ENCODE measurements around the gene HMGCS2.
"Not testable (repeated sequence)": the region's sequence is repeated elsewhere in the genome, so short reads cannot be mapped to it uniquely, and the experiment has no call there.

HMGCS2 gene

DNA sequence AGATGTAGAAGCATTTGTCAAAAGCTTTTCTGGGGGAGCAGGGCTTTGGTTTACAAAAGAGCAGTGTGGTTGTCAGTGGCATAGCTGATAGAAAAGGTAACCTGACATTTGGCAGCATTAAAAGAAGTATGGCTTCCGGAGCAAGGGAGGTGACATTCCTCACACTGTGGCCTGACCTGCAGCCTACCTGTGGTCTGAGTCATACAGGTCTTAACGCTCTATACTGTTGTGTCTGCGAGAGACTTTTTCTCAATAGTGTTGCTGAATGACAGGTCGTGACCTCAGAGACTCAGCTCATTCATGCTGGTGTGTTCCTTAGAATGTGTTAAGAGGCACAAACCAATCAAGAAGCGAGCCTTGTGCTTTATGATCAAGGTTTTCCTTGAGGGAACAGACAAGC lies 37.6 kb downstream of the HMGCS2 start:
- no peak for DNase-seq (ENCODE audit: low read depth)

DNA sequence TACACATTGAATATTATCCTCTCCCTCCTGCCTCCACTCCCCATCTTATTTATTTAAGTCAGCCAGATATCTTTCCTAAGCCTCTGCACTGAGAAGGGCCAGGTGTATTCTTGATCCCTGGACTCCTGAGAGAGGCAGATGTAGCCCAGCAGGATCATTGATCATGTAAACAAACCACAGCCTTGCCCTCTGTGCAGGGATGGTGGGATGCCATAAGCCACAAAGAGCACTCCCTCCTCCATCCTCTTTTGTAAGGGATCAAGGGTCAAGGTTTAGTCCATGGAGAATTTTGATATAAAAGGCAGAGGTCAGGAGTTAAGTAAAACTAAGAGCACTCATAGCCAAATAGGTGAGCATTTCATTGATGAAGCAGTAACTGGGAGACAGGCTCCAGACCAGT lies 39.7 kb downstream of the HMGCS2 start:
- no peak for DNase-seq (ENCODE audit: low read depth)

DNA sequence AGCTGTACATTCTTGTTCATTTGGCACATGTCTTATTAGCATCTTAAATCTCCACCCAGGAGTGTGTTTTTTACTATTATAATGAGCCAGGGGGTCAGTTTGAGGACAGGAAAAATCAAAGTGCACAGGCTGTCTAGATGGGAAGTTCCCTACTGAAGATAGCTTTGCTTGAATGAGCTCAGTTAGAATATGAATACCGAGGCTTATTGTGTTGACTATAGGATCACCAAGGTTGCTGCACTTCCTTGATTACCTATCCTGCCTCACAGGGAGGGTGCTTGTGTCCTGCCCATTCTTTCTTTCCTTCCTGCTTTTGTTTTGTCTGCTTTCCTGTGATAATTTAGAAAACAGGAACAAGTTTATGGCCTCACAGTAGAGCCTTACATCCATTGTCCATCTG lies 40.7 kb downstream of the HMGCS2 start:
- no peak for DNase-seq (ENCODE audit: low read depth)

DNA sequence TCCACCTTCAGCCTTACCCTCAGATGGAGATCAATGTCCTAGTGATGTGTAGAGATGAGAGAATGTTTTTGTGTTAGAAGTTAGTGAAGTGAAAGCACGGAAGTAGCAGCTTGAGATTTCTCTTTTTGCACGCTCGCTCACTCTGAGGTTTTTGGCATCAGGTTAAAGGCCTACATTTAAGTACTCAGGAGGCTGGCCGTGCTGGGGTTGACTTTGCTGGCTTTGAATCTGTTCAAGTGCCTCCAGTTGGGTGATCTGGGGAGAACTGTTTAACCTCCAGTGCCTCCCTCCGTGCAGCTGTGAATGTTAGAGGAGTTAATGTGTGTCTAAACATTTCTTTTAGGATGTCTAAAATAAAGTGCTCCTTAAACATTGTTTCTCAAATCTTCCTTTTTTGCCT lies 43.1 kb downstream of the HMGCS2 start:
- no peak for DNase-seq (ENCODE audit: low read depth)

DNA sequence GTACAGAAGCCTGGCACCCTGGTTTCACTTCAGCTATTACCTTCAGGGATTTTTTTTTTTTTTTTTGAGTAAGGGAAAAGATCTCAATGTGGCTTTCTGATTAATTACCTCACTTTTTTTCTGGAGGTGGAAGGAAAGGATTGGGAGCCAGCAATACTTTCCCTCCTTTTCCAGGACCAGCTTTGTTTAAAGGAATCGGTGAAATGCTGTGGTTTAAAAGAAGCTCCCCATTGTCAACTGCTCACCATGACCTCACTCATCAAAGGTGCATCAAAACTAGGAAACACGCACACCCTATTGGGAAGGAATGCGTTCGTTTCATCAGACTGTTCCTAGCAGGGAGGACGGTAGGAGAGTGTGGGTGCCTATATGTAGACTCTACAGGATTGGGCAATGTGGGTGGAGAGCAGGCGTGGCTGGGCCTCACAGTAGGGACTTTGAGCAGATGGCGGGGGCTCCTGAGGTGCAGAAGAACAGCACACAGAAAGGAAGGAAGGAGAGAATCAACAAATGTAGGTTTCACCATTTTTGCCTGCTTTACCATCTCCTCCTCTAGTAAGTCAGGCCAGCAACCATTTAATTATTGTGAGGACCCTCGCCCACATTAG lies 44.0 kb downstream of the HMGCS2 start:
- no peak for DNase-seq (ENCODE audit: low read depth)

DNA sequence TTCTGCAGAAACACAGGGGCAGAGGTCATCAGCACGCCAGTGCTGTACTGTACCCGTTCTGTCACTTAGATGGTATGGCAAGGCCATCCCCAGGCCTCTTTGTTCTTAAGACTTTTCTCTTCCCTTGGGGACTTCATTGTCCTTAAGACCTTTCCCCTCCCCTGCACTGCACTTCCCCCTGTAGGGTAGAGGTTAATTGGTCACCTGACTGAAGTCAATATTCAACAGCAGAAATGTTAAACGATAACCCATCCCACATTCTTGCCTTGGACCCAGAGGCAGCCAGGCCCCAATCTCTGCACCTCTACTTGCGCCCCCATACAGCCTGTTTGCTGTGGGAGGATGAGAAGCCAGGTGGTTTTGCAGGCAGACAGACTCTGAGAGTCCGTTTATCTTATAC lies 46.8 kb downstream of the HMGCS2 start:
- DNase-seq (ENCODE audit: low read depth): no peak

DNA sequence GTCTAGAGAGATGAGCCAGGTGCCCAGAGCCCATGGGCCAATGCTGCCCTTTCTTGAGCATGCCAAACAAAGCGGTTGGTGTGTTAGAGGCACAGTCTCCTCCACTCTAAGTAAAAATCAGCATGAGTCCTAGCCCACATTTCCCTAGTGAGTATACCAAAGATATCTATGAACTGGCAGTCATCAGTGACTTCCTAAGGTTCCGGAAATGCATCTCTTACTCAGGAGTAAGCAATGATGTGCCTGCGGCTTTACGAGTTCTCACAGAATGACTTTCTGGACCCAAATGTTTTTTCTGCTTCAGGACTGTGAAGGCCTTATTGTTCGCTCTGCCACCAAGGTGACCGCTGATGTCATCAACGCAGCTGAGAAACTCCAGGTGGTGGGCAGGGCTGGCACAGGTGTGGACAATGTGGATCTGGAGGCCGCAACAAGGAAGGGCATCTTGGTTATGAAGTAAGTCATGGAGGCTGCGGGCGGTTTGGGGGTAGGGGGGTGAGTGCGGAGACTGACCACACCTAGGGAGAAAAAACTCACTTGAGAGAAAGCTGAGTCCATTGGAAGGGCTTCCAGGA lies 47.8 kb downstream of the HMGCS2 start:
- no peak for DNase-seq (ENCODE audit: low read depth)

DNA sequence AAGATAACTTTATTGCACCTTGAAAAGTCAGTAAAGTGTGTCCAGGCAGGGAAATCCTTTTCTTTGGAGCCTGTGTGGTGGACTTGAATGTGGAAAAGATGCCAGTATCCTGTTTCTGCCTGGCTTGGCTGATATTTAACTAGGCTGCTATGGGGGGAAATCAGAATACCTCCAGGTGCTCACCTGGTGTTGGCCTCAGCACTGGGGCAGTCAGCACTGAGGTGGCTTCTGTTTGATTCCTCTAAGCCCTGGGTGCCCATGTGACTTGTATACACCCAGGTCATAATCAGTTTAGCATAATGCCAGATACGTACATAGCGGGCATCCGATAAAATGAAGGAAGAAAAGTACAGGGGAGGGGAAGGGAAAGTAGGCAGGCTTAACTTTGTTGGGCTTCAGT lies 49.7 kb downstream of the HMGCS2 start:
- DNase-seq (ENCODE audit: low read depth): no peak

DNA sequence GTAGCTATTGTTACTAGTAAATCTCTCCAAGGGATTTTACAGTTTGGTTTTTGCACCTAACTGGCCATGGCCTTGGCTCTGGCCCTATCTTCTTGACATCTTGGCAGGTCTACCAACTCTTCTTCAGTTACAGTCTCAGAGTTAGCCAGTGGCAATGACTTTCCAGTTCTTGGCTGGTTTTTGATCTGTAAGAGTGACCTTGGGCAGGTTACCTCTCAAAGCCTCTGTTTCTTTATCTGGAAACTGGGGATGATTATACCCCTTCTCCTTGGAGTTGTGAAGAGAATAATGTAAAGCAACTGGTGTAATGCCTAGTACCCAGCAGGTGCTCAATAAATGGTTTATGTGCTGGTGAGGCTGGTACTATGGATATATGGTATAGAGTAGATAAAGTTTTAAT lies 50.3 kb downstream of the HMGCS2 start:
- DNase-seq (ENCODE audit: low read depth): no peak

DNA sequence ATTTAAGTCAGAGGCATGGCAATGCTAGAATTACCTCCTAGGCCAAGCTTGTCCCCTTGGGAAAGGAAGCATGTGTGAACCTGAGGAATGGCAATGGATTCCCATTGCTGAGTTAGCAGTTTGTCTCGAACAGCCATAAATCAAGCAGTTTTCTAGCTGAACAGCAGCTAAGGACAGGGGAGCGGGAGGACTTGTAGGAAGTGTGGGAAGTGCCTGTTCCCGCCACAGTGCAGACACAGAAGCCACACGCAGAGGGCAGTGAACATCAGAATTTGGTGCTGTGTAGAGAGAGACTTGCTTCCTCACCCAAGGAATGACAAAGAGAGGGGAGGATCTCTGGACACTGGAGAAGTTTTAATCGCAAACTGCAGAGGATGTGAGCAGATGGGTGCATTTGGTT lies 53.2 kb downstream of the HMGCS2 start:
- DNase-seq (ENCODE audit: low read depth): no peak

DNA sequence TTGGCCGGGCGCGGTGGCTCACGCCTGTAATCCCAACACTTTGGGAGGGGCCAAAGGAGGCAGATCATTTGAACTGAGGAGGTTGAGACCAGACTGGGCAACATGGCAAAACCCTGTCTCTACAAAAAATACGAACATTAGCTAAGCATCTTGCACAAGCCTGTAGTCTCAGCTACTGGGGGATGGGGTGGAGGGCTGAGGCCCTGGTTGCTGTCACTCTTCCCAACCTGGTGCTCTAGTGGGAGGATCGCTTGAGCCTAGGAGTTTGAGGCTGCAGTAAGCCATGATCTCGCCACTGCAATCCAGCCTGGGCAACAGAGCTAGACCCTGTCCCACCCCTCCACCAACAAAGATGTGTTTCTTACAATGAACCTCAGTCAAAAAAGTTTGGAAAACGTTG lies 54.1 kb downstream of the HMGCS2 start:
- DNase-seq (ENCODE audit: low read depth): no peak

DNA sequence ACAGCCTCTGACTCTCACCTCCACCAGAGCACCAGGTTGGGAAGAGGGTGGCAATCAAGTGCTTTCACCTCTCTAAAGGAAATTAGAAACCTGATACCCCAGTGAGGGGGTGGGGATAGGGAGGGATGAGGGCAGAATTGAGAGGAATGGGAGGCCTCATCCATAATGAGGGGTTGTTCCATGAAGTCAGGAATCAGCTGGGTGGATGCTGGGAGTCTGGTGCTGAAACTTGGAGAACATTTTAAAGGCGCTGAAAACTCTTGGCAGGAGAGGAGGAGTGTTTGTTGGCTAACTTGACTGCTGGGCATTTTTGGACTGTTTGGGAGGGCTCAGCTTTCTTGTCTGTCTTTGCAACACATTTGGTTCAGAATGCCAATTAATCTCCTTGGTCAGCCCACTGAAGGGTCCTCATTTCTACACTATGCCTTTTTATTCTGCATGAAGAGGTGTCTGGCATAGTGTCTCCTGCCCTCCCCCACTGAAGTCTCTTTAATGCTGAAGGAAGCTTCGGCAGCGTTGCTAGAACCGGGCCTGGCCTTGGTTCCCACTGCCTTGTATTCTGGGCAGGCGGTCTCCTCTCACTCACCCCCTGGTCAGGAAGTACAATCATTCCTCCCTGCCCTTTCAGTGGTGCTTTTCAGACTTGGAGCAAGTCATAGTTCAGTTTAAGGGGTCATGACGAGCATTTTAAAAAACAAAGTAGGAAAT lies 54.8 kb downstream of the HMGCS2 start:
- DNase-seq (ENCODE audit: low read depth): no peak

DNA sequence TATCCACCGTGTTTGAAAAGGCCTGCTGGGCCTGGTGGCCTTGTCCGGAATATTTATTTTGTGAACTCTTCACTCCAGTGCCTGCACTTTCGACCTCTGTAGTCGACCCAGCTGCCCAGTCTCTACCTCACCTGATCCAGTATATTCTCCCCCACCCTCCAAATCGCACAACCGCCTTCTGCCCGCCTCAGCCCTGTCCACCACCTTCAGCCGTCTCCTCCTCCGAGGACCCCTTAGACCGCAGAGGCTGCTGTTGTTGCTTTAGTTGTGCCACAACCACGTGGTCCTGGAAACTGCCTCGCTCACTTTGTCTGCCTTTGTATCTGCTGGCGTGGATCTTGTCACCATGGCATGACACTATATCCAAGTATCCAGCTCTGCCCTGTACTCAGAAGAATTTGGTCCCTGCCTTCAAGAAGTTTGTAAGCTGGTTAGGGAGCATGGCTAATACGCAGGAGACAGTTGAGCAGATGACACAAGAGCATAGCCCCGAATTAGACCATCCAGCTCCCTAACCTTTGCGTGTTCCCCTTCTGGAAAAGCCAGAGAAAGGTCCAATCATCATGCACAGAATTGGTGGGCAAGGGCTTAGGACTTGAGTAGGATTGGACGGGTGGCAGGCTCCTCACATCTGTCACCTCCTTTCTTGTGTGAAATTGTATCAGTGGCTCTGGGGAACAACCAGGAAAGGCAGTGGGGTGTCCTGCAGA lies 55.5 kb downstream of the HMGCS2 start:
- no peak for DNase-seq (ENCODE audit: low read depth)

DNA sequence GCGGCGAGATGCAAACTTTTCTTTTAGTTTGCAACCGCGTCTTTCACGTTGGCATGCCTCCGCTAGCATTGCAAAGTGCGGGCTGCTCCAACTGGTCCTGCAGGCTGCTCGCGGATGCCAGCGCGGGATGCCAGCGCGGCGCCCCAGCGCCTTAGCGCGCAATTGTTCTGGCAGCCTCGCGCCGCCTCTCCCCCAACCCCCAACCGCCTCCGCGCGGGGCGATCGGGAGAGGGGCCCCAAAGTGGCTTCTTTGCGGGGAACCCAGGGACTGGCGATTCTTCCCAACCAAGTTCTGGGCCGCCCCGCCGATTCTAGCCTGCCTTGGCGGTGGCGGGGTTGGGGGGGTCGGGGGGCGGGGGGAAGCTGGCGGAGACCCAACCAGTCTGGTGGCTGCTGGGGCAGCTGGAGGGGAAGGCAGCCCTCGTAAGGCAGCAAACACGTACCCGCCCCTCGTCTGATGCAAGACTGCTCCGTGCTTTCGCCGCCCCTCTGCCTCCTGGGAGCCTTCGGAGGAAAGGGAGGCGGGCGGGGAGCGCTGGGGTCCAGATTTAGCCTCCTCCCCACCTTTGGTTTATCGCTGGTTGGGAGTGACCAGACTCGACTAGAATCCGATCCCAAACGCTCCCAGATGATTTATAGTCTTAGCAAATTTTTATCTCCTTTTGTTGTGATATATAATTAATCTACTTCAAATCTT lies 56.2 kb downstream of the HMGCS2 start:
- DNase-seq (ENCODE audit: low read depth): peak; percentile 20

DNA sequence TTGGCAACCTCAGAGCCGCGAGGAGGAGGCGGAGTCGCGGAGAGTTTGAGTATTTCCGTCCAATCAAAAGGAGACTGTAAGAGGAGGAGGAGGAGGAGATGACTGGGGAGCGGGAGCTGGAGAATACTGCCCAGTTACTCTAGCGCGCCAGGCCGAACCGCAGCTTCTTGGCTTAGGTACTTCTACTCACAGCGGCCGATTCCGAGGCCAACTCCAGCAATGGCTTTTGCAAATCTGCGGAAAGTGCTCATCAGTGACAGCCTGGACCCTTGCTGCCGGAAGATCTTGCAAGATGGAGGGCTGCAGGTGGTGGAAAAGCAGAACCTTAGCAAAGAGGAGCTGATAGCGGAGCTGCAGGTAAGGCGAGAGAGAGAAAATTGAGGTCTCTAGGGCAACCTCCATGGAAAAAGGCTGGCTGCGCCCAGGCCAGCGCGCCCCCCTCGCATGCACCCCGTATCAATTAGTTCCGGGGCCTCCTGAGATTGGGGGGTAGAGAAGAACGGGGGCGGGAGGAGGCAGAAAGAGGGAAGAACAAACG lies 56.8 kb downstream of the HMGCS2 start, which contains the start of gene PHGDH:
Gene PHGDH, plus strand, starts transcription at position 131 of the 538 bp plus-strand sequence. Its CDS starts 89 bp downstream, at position 220.
- peak; percentile 20 for DNase-seq (ENCODE audit: low read depth)

DNA sequence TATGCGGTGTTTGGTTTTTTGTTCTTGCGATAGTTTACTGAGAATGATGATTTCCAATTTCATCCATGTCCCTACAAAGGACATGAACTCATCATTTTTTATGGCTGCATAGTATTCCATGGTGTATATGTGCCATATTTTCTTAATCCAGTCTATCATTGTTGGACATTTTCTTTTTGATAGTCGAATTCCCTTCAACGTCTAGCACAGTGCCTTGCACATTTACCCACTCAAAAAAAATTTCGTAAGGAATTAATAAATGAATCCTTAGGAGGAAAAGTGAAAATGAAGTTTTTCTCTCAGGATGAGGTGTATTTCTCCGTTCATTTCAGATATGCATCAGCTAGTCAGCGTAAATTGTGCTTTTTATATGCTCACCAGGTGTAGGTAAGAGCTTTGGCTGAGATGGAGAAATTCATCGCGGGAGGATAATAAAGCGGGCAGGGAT lies 57.3 kb downstream of the HMGCS2 start:
- DNase-seq (ENCODE audit: low read depth): not testable (repeated sequence)

DNA sequence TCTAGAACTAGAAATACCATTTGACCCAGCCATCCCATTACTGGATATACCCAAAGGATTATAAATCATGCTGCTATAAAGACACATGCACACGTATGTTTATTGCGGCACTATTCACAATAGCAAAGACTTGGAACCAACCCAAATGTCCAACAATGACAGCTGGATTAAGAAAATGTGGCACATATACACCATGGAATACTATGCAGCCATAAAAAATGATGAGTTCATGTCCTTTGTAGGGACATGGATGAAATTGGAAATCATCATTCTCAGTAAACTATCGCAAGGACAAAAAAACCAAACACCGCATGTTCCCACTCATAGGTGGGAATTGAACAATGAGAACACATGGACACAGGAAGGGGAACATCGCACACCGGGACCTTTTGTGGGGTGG lies 62.1 kb downstream of the HMGCS2 start:
- not testable (repeated sequence) for DNase-seq (ENCODE audit: low read depth)

DNA sequence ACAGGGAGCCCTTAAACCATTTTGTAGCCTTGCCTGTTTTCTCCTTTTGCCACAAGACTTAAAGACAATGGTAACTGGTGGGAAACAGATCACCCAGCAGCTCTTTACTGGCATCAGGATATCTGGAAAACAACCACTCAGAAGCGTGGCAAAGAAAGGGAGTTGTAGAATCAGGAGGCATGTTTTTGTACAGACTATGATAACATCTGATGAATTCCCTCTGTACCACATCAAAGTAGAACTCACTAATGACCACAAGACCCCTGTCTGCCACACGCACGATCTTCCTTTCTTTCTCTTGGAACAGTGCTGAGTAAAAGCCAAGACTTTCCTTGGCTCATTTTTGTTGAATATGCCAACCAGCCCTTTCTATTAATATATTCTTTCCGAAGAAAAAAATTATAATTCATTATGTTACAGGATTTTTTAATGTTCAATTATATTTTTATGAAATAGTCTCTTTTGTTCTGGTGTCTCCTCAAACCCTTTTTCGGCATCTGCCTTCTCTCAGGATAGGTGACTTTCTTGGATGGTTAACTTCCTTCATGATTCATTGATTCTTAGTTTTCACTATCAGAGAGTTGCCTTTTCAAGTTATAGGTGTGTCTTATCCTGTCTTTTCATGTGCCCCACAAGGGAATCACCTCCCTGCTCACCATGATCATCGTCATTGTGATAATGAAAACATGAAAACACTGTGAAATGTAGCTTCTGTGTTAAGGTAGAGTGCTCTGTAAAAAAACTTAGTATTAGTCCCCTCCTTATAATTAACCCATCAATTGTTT lies 64.8 kb downstream of the HMGCS2 start:
- DNase-seq (ENCODE audit: low read depth): no peak

DNA sequence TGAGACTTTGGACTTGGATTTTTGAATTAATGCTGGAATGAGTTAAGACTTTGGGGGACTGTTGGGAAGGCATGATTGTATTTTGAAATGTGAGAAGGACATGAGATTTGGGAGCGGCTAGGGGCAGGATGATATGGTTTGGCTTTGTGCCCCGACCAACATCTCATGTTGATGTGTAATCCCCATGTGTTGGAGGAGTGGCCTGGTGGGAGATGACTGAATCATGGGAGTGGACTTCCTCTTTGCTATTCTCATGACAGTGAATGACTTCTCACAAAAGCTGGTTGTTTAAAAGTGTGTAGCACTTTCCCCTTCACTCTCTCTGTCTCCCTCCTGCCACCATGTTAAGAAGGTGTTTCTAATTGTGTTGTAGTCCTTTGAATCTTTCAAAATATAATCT lies 66.3 kb downstream of the HMGCS2 start:
- DNase-seq (ENCODE audit: low read depth): no peak

DNA sequence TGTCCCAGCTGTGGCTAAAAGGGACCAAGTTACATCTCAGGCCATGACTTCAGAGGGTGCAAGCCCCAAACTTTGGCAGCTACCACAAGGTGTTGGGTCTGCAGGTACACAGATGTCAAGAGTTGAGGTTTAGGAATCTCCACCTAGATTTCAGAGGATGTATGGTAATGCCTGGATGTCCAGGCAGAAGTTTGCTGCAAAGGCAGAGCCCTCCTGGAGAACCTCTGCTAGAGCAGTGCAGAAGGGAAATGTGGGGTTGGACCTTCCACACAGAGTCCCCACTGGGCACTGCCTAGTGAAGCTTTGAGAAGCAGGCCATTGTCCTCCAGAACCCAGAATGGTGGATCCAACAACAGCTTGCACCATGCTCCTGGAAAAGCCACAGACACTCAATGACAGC lies 67.0 kb downstream of the HMGCS2 start:
- no peak for DNase-seq (ENCODE audit: low read depth)

DNA sequence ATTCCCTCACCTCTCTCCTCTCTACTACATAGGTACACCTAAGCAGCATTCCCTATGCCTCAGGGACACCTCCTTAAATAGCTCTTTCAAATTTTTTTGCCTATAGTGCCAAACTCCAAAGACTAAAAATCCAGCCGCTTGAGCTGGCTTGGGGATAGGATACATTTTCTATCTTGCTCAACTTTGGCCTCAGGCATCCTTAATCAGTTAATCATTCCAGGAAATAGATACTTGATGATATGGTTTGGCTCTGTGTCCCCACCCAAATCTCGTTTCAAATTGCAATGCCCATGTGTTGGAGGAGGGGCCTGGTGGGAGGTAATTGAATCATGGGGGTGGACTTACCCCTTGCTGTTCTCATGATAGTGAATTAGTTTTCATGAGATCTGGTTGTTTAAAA lies 68.4 kb downstream of the HMGCS2 start:
- DNase-seq (ENCODE audit: low read depth): no peak

All from stimulated activated CD8-positive, alpha-beta memory T cell treated with anti-CD3 and anti-CD28 coated beads, Interleukin-12 subunit alpha, Interleukin-12 subunit beta, amount 100 ng/mL, for 4 hours (primary cell).